Measurements from ENCODE around the gene RNF168.

GRCh38 chr3:196517162-196517800 lies 13.7 kb upstream of the RNF168 start:
- no peak for TF ChIP-seq EZH2 (IDR thresholded peaks at IDR 0.05; ENCODE audit: insufficient read depth, poor library complexity, severe bottlenecking)
- TF ChIP-seq EZH2phosphoT487 (IDR thresholded peaks at IDR 0.05; ENCODE audit: insufficient read depth, low read depth) = no peak
